ENCODE measurements around the gene MYO5A. TPM values are rescaled to one million over a fixed set of nuclear protein-coding genes. Genes with fewer than 3 reads are reported as not detected.
A peak's percentile ranks its signal among the peaks of the same experiment; 100 is the strongest.

MYO5A gene
- total RNA-seq, 1 donor from 2014 or later: 41.0 TPM

DNA sequence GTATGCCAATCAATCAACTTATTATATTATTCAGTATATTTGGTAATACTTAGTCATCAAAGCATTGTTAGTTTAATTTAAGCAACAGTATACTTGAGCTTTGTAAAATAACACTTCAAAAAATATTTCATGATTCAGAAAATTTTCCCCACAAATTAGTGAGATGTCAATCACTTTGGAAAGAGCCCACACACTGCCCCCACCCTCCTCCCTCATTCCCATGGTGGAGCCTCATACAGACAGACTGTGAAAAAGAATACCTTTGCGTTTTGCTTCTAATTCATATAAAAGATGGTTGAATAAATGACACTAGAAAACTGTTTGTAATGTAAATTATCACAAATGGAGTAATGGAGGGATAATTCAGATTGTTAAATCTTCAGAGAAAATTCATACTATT, 189.8 kb downstream of the MYO5A start:
- H3K27ac Mint-ChIP-seq (ENCODE audit: unreplicated experiment): no peak overlapping the region
- no peaks in the 10 kb centered on the region for H3K27me3 Mint-ChIP-seq (ENCODE audit: low read depth)
- no peak for DNase-seq (ENCODE audit: low spot score)
- H3K4me3 Mint-ChIP-seq (ENCODE audit: unreplicated experiment): no peak overlapping the region
- no peaks in the 10 kb centered on the region for H3K9me3 Mint-ChIP-seq (ENCODE audit: low read depth)
- peaks cover 6% of the 10 kb centered on the region for H3K36me3 Mint-ChIP-seq (ENCODE audit: low read depth)
- TF ChIP-seq, protein P1, sequence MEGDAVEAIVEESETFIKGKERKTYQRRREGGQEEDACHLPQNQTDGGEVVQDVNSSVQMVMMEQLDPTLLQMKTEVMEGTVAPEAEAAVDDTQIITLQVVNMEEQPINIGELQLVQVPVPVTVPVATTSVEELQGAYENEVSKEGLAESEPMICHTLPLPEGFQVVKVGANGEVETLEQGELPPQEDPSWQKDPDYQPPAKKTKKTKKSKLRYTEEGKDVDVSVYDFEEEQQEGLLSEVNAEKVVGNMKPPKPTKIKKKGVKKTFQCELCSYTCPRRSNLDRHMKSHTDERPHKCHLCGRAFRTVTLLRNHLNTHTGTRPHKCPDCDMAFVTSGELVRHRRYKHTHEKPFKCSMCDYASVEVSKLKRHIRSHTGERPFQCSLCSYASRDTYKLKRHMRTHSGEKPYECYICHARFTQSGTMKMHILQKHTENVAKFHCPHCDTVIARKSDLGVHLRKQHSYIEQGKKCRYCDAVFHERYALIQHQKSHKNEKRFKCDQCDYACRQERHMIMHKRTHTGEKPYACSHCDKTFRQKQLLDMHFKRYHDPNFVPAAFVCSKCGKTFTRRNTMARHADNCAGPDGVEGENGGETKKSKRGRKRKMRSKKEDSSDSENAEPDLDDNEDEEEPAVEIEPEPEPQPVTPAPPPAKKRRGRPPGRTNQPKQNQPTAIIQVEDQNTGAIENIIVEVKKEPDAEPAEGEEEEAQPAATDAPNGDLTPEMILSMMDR (IDR thresholded peaks at IDR 0.05): no peak
- peaks cover 27% of the 10 kb centered on the region for H3K4me1 Mint-ChIP-seq (ENCODE audit: low read depth)

DNA sequence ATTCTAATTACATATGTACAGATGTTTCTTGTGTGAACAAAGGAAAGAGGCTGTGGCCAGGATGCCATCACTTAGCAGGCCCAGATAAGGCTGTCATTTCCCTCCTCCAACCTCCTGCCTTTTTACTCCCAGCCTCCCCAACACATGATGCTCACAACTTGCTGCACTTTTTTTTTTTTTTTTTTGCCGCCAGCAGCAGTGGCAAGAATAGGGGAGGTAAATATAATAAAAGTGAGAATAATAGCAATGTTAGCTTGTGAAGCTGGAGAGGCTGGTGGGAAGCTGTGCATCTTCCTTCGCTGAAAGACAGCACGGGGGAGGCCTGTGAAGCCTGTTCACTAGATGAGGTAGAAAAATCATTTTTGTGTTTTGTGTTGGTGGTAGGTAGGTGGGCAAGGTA, 190.6 kb downstream of the MYO5A start:
- Mint-ChIP-seq H3K36me3 (ENCODE audit: low read depth) (peaks cover 6% of the 10 kb centered on the region), H3K4me1 (ENCODE audit: low read depth) (peaks cover 25% of the 10 kb centered on the region), H3K27ac (ENCODE audit: unreplicated experiment) (no peak overlapping the region), H3K4me3 (ENCODE audit: unreplicated experiment) (no peak overlapping the region), H3K9me3 (ENCODE audit: low read depth) (no peaks in the 10 kb centered on the region), H3K27me3 (ENCODE audit: low read depth) (no peaks in the 10 kb centered on the region)
- TF ChIP-seq, protein P1 (IDR thresholded peaks at IDR 0.05): no peak
- no peak for DNase-seq (ENCODE audit: low spot score)

DNA sequence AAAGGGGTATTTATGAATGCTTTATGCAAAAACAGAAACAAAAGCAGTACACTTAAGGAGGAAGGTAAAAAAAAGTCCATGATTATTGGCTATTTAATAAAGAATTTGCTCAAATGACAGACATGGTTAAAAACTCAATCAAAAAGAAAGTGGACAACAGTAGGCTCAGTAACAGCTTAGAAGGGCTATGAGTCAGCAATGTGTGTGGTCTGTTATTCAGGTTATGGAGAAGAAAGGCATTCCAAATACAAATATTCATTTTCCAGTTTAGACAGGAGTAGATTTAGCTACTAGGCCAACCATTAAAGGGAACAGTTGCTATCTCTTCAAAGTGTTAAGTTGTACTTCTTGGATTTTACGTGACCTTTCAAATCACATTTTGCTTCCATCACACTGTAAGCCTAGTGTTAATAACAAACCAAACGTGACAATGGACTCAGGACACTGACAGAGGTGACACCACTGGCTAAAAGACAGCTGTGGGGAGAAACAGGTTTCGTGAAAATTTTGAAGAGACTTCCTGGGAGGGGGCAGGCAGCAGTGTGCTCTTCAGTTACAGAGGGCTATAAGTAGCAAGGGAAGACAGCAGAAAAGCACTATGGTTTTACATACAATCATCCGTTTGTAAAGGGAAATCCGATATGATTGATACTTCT, 191.4 kb downstream of the MYO5A start:
- DNase-seq (ENCODE audit: low spot score): no peak
- TF ChIP-seq, protein P1 (IDR thresholded peaks at IDR 0.05): no peak
- Mint-ChIP-seq H3K4me1 (ENCODE audit: low read depth) (peaks cover 27% of the 10 kb centered on the region), H3K36me3 (ENCODE audit: low read depth) (peaks cover 5% of the 10 kb centered on the region), H3K27me3 (ENCODE audit: low read depth) (no peaks in the 10 kb centered on the region), H3K9me3 (ENCODE audit: low read depth) (no peaks in the 10 kb centered on the region), H3K4me3 (ENCODE audit: unreplicated experiment) (no peak overlapping the region), H3K27ac (ENCODE audit: unreplicated experiment) (peak overlapping the region; percentile 82)

DNA sequence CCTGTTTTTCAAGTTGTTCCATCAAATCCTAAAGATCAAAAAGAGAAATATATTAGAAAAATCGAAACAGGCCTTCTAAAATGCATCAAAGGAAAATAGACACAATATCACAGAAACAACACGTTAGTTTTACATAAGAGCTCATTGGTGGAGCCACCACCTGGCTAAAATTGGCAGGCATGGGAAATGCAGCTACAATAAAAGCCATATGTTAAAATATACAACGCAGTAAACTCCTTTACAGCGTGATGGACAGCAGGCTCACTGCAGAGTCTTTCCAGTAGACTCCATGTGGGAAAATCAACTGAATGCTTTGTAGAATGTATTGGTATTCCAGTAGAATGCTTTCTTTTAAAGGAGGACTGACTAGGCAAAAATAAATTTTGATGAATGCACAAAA, 192.2 kb downstream of the MYO5A start:
- Mint-ChIP-seq H3K4me3 (ENCODE audit: unreplicated experiment) (no peak overlapping the region), H3K27me3 (ENCODE audit: low read depth) (no peaks in the 10 kb centered on the region), H3K9me3 (ENCODE audit: low read depth) (no peaks in the 10 kb centered on the region), H3K4me1 (ENCODE audit: low read depth) (peaks cover 29% of the 10 kb centered on the region), H3K36me3 (ENCODE audit: low read depth) (peaks cover 5% of the 10 kb centered on the region), H3K27ac (ENCODE audit: unreplicated experiment) (peak overlapping the region; percentile 5)
- TF ChIP-seq, protein P1 (IDR thresholded peaks at IDR 0.05): peak; percentile 45
- no peak for DNase-seq (ENCODE audit: low spot score)

DNA sequence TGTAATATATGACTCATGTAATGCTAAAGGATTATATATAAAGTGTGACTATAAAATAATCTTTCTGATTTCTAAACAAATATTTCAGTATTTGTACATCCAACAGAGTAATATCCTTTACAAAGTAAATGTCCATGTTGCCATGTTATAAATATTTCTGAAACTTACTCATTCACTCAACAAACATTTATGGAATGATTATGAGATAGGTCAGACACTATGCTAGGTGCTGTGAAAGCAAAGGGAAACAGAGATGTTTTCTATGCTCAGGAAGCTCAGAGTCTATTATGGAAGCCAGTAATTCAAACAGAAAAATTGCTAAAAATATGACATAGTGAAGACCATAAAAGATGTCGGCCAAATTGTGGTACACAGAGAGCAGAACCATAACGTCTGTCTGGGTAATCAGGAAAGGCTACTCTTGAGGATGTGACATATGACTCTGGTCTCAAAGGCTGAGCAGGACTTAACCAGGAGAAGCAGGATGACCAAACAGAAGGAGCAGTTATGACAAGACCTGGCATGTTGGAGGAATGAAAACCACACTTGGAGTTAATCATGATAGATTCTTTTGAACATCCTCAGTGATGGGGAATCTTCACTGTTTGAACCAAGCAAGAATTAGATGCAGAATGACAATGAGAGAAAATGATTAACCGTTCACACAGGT, 194.1 kb downstream of the MYO5A start:
- H3K27me3 Mint-ChIP-seq (ENCODE audit: low read depth): no peaks in the 10 kb centered on the region
- no peak overlapping the region for H3K4me3 Mint-ChIP-seq (ENCODE audit: unreplicated experiment)
- H3K27ac Mint-ChIP-seq (ENCODE audit: unreplicated experiment): peak overlapping the region; percentile 84
- DNase-seq (ENCODE audit: low spot score): no peak
- TF ChIP-seq, protein P1 (IDR thresholded peaks at IDR 0.05): no peak
- H3K36me3 Mint-ChIP-seq (ENCODE audit: low read depth): peaks cover 8% of the 10 kb centered on the region
- no peaks in the 10 kb centered on the region for H3K9me3 Mint-ChIP-seq (ENCODE audit: low read depth)
- H3K4me1 Mint-ChIP-seq (ENCODE audit: low read depth): peaks cover 30% of the 10 kb centered on the region
